Right lobe of liver (tissue), 6 donors: ENCODE measurements around the gene DUXB. TPM values are rescaled to one million over a fixed set of nuclear protein-coding genes. Genes with fewer than 3 reads are reported as not detected.

ENCODE experiments used
- ATAC-seq, 4 donors: fragments of 200-7000 bp; cut with Tn5 transposase; one replicate each; pipeline ENCODE4 v1.9.1; 2020; ENCODE audit warnings: mild to moderate bottlenecking in 4 of 4, moderate library complexity in 4 of 4
- DNase-seq, 3 donors: peaks; one replicate each; pipeline ENCODE4 v3.0.0-alpha.2; 2020
- H3K27ac ChIP-seq, 3 donors: fragments of 200-600 bp; one replicate each; pipeline ENCODE4 v1.8.0; 2022
- H3K27me3 ChIP-seq, 2 donors: fragments of 200-600 bp; one replicate each; pipeline ENCODE4 v1.8.0; 2022
- H3K36me3 ChIP-seq, 4 donors: fragments of 200-600 bp; sonication (generic) in 1 of 4; one replicate each; pipeline versions ENCODE4 v1.5.1 to v1.8.0; 2017 to 2022; ENCODE audit warnings: control low read depth in 1 of 4
- H3K4me1 ChIP-seq, 4 donors: fragments of 200-600 bp; sonication (generic) in 1 of 4; one replicate each; pipeline versions ENCODE4 v1.5.1 to v1.8.0; 2017 to 2022; ENCODE audit warnings: control low read depth in 1 of 4
- H3K4me3 ChIP-seq, 3 donors: fragments of 200-600 bp; one replicate each; pipeline ENCODE4 v1.8.0; 2022
- H3K9me3 ChIP-seq, 4 donors: fragments of 200-600 bp; sonication (generic) in 1 of 4; one replicate each; pipeline versions ENCODE4 v1.5.1 to v1.8.0; 2017 to 2022; ENCODE audit warnings: control low read depth in 1 of 4
- CTCF ChIP-seq, 4 donors: fragments of 200-600 bp in 3 of 4; fragments of 450-650 bp in 1 of 4; IDR thresholded peaks; one replicate each; pipeline versions ENCODE4 v1.5.1 to v1.8.0; 2016 to 2022; ENCODE audit warnings: antibody characterized with exemption in 4 of 4, mild to moderate bottlenecking in 2 of 4
- POLR2A ChIP-seq: fragments of 450-650 bp; IDR thresholded peaks from one replicate; pipeline ENCODE4 v1.6.1; 2017; ENCODE audit warnings: antibody characterized with exemption, mild to moderate bottlenecking
- WGBS: methylation state at CpG from one replicate; pipeline ENCODE4 v1.1.6; 2018; ENCODE audit warnings: low coverage, low lambda C conversion rate; ENCODE audit not compliant: insufficient coverage; ENCODE audit errors: missing lambda C conversion rate; 5-methylcytosine and 5-hydroxymethylcytosine counted together
- intact Hi-C, 2 donors: fragments of 100-400 bp; cut with DNase I; formaldehyde crosslinking; loops; one replicate each; pipeline versions ENCODE4 v1.11.2 to v1.14.1; 2022
- small RNA-seq, 2 experiments: library from RNA; depleted of rRNA; stranded (forward); fragments of <200 nt; gene quantifications; one replicate each; pipeline ENCODE3, GENCODE V24; 2016
- total RNA-seq, 6 experiments: library from RNA; depleted of rRNA in 2 of 6; stranded (reverse); fragments of >200 nt in 2 of 6; fragmentation: NEBNext Ultra II Directional in 3 of 6; extraction: Animal tissue kit (Norgen Biotek cat#: 25700) in 3 of 6; gene quantifications; one replicate each; pipeline versions ENCODE4 v1.1.0 to v1.2.4, GENCODE V29; 2016 to 2023
- donor health status: DM: no; HTN: yes; CAD: no.
- donor health status: DM: no; HTN: no; CAD: no.
- donor health status: DM: no; HTN: no; CAD: no.
- donor health status: DM: no; HTN: yes; CAD: no.
- donor health status: DM: no; HTN: yes; CAD: no.

The DUXB gene
- total RNA-seq, 6 experiments from 2014 or later, result not detected

DNA sequence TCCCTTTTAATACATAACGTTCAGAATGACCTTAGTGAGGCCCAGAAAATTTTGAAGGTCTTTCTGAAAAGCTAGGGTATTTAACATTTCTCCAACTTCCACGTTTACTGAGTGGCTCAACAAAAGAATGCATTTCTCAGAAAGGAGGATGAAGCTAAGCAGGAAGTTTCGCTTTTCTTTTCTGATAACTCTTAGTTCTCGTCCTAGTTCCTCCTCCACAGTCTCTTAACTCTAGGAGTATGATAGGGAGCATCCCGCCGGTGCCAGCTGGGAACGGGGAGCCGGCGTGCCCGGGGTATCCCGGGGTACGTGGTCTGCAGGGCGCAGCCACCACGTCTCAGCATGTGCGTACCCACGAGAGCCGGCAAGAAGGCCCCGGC lies 54.2 kb downstream of the DUXB start:
- Histone ChIP-seq H3K4me1 (peaks cover 0 to 43% (median 15%) of the 10 kb centered on the region in 4 donors), H3K27me3 (no peaks in the 10 kb centered on the region), H3K9me3 (no peaks in the 10 kb centered on the region), H3K36me3 (peaks cover 0 to 17% (median 0%) of the 10 kb centered on the region in 4 donors), H3K27ac (peak overlapping the region; percentile 73 to 98 (median 95)), H3K4me3 (peak overlapping the region; percentile 95 to 98 (median 98))
- peak; percentile 12 to 42 (median 16) for ATAC-seq
- intact Hi-C loops, result no loop called here
- WGBS, result 0% methylated on average over 18 of the region's 18 CpGs
- TF ChIP-seq POLR2A (no peak), CTCF (IDR thresholded peaks at IDR 0.05) (no peak)
- no peak for DNase-seq

GRCh38 chr16:75644240-75645012 lies 56.8 kb downstream of the DUXB start:
- no peak overlapping the region for H3K27ac ChIP-seq
- peaks cover 0 to 37% (median 15%) of the 10 kb centered on the region in 4 donors for H3K36me3 ChIP-seq
- DNase-seq (no peak), ATAC-seq (no peak)
- 70% methylated on average over 2 of the region's 7 CpGs for WGBS
- intact Hi-C loops, result no loop called here
- peaks cover 0 to 18% (median 7%) of the 10 kb centered on the region in 4 donors for H3K4me1 ChIP-seq
- TF ChIP-seq POLR2A, result no peak
- peak in 1 of 4 donors; percentile 10 for TF ChIP-seq CTCF (IDR thresholded peaks at IDR 0.05)
- no peaks in the 10 kb centered on the region for H3K9me3 ChIP-seq
- H3K27me3 ChIP-seq, result no peaks in the 10 kb centered on the region
- H3K4me3 ChIP-seq, result no peak overlapping the region

Small RNA genes lying within 50 kb of the gene (small RNA-seq; reads per million reads assigned to genes)
- gene RN7SL520P, result 0 reads per million in 2 experiments

Other genes with a start within 250 kb of the DUXB start
- 10 to 100 TPM in 5 of 6 experiments, 1 to 10 TPM in 1; 9.4 to 15.5 (median 12.8) TPM for gene TMEM170A, start 236.8 kb downstream of the DUXB start, total RNA-seq
- under 1 TPM in 1 of 6 experiments, not detected in 5; 0.02 TPM for gene CHST6, start 206.0 kb downstream of the DUXB start, total RNA-seq
- not detected for gene CHST5, start 165.4 kb downstream of the DUXB start, total RNA-seq
- 1 to 10 TPM in 5 of 6 experiments, under 1 TPM in 1; 0.98 to 2.1 (median 1.7) TPM for gene TMEM231, start 145.2 kb downstream of the DUXB start, total RNA-seq
- gene GABARAPL2, start 135.1 kb downstream of the DUXB start, total RNA-seq, result 10 to 100 TPM; 33.4 to 46.5 (median 42.4) TPM
- 10 to 100 TPM; 17.7 to 29.7 (median 20.7) TPM for gene ADAT1, start 78.2 kb downstream of the DUXB start, total RNA-seq
- 10 to 100 TPM; 40.0 to 85.0 (median 53.8) TPM for gene KARS1, start 53.8 kb downstream of the DUXB start, total RNA-seq
- 10 to 100 TPM; 16.0 to 25.1 (median 23.2) TPM for gene TERF2IP, start 53.7 kb downstream of the DUXB start, total RNA-seq
- not detected for gene CPHXL2, start 24.5 kb downstream of the DUXB start, total RNA-seq
- gene CPHXL, start 25.0 kb upstream of the DUXB start, total RNA-seq, result not detected